Renal pelvis (tissue), 4 donors: Measurements from ENCODE around the gene TOMM20. TPM values are rescaled to one million over a fixed set of nuclear protein-coding genes. Genes with fewer than 3 reads are reported as not detected.
A peak's percentile ranks its signal among the peaks of the same experiment; 100 is the strongest.
"Not testable (repeated sequence)": the region's sequence is repeated elsewhere in the genome, so short reads cannot be mapped to it uniquely, and the experiment has no call there.

Source experiments
- DNase-seq: peaks from one replicate; pipeline ENCODE4 v3.0.0-alpha.2; 2013
- polyA plus RNA-seq, 3 donors: library from polyadenylated mRNA; unstranded; fragments of 120-200 nt; gene quantifications; one replicate each; pipeline ENCODE4 v1.2.1, GENCODE V29; 2013; ENCODE audit not compliant: insufficient read length in 3 of 3

Gene TOMM20
- polyA plus RNA-seq, 3 donors, result 193 to 210 (median 200) TPM

DNA sequence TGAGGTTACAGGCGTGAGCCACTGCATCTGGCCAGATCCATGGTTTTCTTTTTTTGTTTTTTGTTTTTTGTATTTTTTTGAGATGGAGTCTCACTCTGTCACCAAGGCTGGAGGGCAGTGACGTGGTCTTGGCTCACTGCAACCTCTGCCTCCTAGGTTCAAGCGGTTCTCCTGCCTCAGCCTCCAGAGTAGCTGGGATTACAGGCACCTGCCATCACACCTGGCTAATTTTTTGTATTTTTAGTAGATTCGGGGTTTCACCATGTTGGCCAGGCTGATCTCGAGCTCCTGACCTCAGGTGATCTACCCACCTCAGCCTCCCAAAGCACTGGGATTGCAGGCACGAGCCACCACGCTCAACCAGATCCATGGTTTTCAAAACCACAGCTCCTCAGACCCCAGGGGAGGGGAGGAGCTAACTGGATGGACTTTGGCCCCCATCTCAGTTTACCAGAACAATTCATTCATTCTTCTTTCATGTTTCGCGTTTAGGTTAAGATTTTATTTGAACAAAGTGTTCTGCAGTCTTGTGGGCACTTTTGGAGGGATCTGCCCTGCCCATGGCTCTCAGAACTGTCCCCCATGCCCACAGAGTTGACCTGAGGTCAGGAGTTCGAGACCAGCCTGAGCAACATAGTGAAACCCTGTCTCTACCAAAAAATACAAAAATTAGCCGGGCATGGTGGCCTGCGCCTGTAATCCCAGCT, 43.1 kb downstream of the TOMM20 start:
- DNase-seq, result not testable (repeated sequence)

DNA sequence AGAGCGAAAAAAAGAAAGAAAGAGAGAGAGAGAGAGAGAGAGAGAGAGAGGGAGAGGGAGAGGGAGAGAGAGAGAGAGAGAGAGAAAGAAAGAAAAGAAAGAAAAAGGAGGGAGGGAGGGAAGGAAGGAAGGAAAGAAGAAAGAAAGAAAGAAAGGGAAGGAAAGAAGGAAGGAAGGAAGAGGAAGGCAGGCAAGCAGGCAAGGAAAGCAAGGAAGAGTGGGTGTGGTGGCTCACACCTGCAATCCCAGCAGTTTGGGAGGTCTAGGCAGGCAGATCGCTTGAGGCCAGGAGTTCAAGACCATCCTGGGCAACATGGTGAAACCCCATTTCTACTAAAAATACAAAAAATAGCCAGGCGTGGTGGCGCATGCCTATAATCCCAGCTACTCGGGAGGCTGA, 47.8 kb downstream of the TOMM20 start:
- DNase-seq, result not testable (repeated sequence)

DNA sequence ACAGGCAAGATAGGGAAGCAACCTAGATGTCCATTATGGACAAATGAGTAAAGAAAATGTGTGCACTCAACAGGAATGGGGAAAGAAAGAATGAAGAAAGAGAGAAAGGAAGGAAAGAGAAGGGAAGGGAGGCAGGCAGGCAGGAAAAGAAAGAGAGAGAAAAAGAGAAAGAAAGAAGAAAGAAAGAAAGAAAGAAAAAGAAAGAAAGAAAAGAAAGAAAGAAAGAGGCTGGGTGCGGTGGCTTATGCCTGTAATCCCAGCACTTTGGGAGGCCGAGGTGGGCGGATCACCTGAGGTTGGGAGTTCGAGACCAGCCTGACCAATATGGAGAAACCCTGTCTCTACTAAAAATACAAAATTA, 48.4 kb downstream of the TOMM20 start:
- DNase-seq, result not testable (repeated sequence)

DNA sequence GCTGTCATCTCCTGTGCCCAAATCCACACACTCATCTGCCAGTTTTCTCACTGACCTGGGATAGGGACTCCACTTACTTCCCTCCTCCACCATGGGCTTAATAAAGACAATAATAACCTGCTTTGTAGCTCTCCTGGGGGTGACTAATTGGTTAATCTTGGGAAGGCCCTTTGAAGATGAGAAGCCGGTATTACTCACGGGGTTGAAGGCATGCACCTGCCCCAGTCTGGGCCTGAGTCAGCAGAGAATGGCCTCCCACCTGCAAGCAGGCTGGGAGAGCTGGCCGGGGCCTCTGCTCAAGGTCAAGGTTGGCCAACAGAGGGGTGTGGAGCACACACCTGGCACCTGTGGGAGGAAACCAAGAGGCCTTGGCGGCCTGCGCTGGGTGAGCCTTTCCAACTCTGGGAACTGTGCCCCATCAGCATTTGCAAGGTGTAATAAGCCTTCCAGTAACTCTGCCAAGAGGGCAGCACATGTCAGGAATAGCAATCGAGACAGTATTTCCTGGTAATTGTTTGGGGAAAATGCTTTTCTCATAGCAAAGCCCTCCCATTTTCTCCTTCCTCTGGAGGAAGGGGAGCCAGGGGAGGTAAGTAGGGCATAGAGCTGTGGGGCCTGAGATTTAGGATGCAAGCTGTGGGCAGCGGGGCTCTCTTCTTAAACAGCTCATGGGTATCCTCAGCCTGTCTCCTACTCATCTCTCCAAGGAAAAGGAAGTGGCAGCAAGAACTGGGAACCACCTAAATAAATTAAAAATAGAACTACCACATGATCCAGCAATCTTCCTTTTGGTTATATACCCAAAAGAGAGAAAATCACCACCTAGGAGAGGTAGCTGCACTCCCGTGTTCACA, 49.0 kb downstream of the TOMM20 start:
- no peak for DNase-seq

DNA sequence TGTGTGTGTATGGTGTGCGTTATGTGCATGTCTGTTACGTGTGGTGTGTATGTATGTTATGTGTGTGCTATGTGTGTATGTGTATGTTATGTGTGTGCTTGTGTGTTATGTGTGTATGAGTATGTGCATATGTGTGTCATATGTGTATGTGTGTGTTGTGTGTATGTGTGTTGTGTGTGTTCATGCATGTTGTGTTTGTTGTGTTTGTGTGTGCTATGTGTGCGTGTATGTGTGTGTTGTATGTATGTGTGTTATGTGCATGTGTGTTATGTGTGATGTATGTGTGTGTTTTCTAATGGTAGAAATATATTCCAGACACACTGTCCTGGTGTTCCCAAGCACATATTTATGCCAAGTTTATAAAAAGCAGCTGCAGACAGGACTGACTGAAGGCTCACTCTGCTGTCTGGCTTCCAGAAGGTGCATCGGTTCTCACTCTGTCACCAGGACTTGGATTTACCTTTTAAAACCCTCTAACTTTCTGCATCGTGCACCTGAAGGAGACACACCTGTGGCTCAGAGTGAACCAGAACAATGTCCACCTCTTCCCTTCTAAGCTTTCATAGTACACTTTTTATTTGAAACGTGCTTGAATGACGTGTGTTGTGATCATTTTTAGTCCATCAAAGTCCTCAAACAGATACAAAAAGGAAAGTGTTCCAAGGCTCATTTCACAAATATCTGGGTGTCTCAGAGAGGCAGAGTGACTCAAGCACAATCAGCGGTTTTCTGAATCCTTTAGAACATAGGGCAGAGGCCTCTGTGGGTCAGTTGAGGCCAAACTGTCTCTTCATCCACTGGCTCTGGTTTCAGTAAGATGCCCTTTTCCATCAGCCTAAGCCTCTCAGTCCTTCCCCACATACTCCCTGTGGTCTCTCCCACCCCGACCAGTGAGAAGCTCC, 49.9 kb downstream of the TOMM20 start:
- no peak for DNase-seq

DNA sequence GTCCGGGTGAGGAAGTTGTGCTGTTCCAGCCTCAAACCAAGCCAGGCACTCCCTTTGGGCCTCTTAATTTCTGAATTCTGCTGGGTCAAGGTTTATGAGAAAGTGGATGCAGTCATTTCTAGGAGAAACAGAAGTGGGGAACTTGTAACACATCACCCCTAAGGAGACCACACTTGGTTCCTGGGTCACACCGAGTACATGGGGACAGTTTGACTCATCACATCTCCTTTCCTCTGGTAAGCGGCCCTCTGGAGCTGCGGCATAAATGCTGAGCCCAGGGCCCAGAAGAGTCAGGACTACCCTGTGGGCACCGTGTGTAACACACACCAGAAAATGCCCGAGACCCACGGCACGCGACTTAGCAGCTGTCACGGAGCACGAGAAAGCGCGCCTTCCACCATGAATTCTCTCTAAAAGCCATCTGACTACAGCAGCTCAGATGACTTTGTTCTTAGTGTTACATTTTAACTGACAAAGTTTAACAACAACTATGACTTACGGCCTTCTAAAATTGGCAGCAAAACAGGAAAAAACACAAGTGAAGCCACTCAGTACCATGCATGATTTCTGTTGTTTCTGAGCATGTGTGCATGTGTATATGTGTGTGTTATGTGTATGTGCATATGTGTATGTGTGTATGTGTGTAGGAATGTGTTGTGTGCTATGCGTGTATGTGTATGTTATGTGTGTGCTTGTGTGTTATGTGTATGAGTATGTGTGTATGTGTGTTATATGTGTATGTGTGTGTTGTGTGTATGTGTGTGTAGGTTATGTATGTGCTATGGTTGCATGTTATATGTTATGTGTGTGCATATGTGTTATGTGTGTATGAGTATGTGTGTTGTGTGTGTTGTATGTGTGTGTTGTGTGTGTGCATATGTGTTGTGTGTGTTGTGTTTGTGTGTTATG, 50.8 kb downstream of the TOMM20 start:
- no peak for DNase-seq

DNA sequence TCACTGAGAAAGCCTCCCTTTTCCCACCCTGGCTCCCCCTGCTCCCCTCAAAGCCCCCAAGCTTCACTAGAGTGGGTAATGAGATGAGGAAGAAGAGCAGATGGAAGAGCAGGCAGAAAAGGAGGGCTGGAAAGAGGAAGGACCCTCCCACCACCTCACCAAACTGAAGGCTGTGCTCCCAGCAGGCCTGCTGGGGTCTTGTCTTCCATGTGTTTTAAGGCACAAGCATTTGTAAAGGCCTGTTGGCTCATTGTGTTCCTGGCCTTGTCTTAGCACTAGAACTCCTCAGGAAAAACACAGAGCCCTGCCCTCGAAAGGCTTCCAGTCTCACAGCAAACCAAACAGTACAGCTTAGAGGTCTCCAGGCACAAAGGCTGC, 51.5 kb downstream of the TOMM20 start:
- DNase-seq, result no peak

DNA sequence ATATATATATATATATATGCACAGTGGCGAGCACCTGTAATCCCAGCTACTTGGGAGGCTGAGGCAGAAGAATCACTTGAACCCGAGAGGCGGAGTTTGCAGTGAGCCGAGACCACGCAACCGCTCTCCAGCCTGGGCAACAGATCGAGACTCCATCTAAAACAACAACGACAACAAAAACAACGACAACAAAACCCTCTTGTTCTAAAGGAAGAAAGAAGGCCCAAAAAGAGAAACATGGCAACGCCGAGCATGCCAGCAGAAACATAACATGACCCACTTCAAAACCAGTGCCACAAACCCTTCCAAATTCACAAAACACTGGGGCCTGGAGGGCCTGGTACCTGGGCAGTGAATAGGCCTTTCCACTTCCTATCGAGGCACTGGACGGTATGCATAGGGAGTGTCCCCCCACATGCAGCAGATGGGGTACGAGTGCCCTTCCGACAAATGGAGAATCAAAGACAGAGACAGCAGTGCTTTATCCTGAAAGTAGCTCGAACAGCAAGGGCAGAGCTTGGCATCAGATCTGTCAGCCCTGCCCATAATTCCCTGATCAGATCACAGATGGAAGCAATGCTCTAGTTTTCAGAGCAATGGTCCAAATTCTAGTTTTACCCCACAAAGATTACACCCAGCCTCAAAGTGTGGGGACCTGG, 52.0 kb downstream of the TOMM20 start:
- DNase-seq, result no peak

DNA sequence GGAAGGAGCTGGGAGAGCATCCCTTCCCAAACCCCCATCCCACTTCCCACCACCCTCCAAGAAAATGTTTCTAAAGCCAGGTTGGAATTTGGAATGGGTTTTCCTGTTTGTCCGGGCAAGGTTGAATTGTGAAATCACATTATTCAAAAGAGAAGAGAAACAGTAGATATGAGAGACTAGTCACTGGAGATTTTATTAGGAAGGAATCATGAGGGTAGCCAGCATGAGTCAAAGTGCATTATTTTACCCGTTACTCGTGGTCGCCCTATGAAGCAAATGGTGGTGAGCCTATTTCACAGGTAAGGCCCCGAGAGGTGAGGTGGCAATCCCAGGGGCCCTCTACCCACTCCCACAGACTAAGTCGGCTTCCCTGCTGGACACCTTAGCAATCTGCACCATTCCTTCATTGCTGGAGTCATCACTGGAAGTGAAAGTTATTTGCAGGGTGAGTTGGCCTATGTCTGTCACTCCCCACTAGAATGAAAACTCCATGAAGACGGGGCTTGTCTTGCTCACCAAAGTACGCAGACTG, 52.8 kb downstream of the TOMM20 start:
- DNase-seq, result no peak

DNA sequence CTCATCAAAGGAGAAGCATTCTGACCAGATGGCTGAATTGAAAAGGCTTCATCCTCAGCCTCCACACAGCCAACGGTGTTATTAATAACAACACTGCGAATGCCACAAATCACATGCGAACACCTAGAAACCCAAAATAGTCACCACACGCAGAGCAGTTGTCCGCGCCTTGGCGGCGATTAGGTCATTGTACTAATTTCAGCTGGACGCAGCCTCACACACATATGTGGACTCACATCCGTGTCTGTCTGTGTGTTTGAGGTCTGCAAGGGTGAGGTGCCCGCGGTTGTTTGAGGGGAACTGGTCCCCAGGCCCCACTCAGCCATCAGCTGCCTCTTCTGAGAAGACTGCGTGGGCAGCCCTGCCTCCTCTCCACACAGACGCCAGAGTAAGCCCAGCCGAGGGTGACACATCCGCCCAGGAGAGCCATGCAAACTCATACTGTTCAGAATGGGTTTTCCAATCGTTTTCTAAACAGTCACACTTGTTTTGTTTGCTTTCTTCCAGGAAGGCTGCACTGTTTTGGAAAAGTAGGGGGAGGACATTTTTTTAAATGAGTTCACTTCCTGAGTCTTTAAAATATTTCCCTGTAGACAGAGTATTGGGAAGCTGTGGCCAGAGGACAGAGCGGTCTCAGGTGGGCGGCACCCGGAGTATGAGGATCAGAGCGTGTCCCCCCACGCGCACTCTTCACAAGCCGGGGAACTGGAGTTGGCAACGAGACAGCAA, 53.4 kb downstream of the TOMM20 start:
- peak; percentile 64 for DNase-seq

DNA sequence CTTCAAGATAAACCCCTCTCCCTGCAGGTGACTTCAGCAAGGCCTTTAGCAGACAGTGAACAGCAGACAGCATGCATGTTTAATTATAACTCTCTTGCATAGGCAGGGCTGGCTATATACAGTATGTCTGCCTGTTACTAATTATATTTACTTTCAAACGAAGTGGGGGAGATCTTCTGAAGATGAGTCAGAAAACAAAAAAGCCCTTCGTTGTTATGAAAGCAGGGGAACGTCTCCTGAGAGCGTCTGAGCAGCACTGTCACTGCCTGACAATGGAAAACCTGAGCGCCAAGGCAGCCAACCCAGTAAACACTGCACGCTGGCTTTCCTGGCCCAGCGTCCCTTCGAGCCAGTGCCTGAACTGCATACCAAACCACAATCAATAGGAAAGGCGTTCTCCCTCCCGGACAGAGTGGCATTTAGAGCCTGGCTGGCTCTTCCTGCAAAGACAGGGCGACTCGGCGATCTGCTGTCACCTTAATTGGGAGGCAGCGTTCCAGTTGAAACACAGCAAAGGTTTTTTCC, 54.1 kb downstream of the TOMM20 start:
- no peak for DNase-seq

DNA sequence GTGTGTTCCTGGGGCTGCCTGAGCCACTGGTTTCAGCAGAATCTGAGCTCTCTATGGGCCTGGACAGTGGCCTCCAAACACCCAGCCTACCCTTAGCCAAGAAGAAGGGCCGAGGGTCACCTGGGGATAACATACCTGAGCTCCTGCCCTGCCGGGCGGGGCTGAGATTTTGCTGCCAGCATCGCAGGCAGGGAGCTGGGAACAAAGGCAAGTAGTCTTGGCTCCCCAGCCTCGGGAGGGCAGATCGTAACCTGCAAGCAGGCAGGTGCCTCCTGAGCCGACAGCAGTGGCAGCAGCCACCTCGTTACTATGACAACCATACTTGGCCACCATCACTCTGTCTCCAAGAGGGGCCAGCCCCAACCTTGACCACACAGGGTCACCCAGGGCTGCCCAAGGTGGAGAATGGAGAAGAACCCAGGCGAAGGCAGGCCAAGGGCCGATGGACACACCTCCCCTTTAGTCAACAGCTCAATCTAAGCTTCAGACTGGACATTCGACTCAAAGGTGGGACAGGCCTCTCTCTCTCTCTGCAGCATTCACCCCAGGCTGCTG, 54.6 kb downstream of the TOMM20 start:
- DNase-seq, result no peak

DNA sequence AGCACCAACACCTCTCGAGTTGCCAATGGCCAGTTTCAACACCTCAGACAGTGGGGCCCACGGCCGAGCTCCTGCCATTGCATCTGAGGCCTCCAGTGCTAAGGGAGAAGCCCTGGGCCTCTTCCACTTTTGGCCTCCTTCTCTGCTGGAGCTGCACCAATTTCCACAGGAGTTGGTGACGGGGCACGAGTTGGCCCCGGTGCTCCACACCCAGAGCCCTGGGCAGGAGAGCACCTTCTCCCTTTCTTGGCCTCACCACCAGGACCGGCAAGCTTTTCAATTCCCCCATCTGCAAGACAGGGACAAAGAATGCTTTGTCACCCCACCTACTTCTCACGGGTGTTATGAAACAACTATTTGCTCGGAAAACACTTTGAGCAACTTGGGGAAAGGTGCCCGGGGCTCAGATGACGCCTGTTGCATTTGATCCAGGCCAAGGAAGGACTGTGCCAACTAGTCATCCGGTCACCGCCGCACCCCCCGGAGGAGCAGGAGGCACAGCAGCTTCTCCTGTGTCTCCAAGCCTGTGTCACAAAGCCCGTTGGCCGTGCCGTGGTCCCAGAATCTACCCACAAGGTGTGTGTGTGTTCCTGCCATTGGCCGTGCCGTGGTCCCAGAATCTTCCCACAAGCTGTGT, 55.2 kb downstream of the TOMM20 start:
- DNase-seq, result no peak

DNA sequence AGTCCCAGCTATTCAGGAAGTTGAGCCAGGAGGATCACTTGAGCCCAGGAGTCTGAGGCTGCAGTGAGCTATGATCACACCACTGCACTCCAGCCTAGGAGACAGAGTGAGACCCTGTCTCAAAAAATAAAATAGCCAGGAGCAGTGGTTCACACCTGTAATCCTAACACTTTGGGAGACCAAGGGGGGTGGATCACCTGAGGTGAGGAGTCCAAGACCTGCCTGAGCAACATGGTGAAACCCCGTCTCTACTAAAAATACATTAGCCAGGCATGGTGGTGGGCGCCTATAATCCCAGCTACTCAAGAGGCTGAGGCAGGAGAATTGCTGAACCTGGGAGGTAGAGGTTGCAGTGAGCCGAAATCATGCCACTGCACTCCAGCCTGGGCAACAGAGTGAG, 56.1 kb downstream of the TOMM20 start:
- not testable (repeated sequence) for DNase-seq

DNA sequence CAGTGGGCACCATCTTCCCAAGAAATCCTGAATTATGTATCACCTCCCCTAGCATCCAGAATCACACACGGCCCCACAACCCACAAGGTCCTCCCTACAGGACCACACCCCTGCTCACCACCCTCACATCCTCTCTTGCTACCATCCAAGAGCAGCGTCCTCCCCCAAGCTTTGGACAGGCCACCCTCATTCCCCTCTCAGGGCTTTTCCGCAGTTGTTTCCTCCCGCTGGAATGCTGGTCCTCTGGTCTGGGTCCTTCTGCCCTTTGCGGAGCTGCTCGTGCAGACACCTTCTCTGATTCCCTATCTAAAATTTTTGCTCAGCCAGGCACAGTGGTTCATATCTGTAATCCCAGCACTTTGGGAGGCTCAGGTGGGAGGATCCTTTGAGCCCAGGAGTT, 56.5 kb downstream of the TOMM20 start:
- DNase-seq, result no peak

DNA sequence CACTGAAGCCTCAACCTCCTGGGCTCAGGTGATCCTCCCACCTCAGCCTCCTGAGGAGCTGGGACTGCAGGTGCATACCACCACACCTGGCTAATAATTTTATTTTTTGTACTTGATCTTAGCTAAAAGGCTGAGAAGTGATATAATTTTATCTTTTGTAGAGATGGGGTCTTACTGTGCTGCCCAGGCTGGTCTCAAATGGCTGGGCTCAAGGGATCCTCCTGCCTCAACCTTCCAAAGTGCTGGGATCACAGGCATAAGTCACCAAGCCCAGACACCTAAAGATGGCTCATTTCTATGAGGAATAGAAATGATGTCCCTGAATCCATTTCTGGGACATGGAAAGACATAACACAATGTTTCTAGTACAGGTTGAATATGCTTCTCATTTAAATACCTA, 57.8 kb downstream of the TOMM20 start:
- DNase-seq, result no peak

DNA sequence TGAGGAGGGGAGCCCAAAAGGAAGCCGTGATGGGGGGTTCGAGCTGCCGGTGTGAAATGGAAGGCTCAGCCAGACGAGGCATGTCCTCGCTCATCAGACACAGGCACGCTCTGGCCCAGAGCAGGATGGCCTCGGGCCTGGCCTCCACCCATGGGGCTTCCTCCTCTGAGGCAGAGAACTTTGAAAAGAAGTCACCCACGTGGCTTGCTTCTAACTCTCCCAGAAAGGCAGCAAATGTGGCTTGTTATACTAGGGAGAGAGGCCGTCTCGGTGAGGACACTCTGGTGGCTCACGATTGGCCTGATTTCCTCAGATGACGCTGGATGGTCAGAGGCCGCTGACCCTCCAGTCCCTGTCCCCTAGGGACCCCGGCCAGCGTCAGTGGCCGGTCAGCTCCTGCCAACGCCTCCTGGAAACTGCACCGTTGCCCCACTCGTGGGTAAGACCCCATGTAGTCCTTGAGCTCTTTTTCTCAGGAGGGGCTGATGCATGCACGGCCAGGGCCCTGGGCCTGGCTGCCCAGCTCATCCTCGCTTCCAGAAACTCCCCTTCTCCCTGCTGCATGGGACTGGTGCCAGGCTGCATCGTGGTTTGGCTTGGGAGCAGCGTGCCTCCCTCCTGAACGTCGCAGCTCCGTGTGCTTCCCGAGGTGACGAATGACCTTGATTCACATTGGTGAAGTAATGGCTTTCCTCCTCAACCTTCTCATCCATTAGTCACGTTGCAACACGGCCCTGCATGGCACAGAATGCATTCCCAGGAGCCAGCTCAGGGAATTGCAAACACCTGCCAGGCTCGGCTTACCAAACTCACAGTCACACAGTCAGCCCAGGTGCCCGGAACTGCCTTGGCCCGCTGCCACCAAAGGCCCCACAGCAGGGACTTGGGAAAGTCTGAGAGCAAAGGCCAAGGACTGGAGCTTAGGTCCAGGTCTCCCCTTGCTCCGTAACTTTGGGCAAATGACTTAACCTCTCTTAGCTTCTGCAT, 58.8 kb downstream of the TOMM20 start:
- no peak for DNase-seq
